WTC11 (cell line): ENCODE data around the gene MACROD2. TPM values are rescaled to one million over a fixed set of nuclear protein-coding genes. Genes with fewer than 3 reads are reported as not detected.

Experiments
- ATAC-seq: fragments of 200-7000 bp; cut with Tn5 transposase; 2 replicates; pipeline ENCODE4 v1.10.0; 2021; ENCODE audit warnings: mild to moderate bottlenecking, moderate library complexity
- CTCF ChIA-PET: fragments of 300-600 bp; sonication (Branson Sonifier 250); formaldehyde crosslinking; loops from one replicate; lab custom pipeline; 2021; ENCODE audit warnings: antibody characterized with exemption; lab: Charles Lee
- POLR2A ChIA-PET: fragments of 350-600 bp; sonication (Branson Sonifier 250); formaldehyde crosslinking; loops from one replicate; lab custom pipeline; 2021; ENCODE audit warnings: antibody characterized with exemption; lab: Charles Lee
- DNase-seq: peaks from one replicate; pipeline ENCODE4 v3.0.0; 2021; ENCODE audit warnings: low spot score
- H3K27ac Mint-ChIP-seq: 2 replicates; pipeline ENCODE4 v1.8.0; 2021; ENCODE audit warnings: mixed read lengths
- H3K27me3 Mint-ChIP-seq: 2 replicates; pipeline ENCODE4 v1.8.0; 2021; ENCODE audit warnings: low read depth, mild to moderate bottlenecking, moderate library complexity, mixed read lengths
- H3K36me3 Mint-ChIP-seq: 2 replicates; pipeline ENCODE4 v1.8.0; 2021; ENCODE audit warnings: mixed read lengths
- H3K4me1 Mint-ChIP-seq: 2 replicates; pipeline ENCODE4 v1.8.0; 2022; ENCODE audit warnings: mixed read lengths
- H3K4me3 Mint-ChIP-seq: 2 replicates; pipeline ENCODE4 v1.8.0; 2021; ENCODE audit warnings: mild to moderate bottlenecking, moderate library complexity, mixed read lengths
- H3K9me3 Mint-ChIP-seq: 2 replicates; pipeline ENCODE4 v1.8.0; 2021; ENCODE audit warnings: mixed read lengths
- ATF1 ChIP-seq: sonication (generic); formaldehyde crosslinking; IDR thresholded peaks from 2 replicates; pipeline ENCODE4 v1.8.1; 2023; ENCODE audit warnings: mild to moderate bottlenecking, moderate library complexity, missing genetic modification reagents
- CBFB ChIP-seq: sonication (generic); formaldehyde crosslinking; IDR thresholded peaks from 2 replicates; pipeline ENCODE4 v1.8.1; 2022; ENCODE audit warnings: mild to moderate bottlenecking, low read depth, missing genetic modification reagents
- CREM ChIP-seq: sonication (generic); formaldehyde crosslinking; IDR thresholded peaks from 2 replicates; pipeline ENCODE4 v1.8.1; 2022; ENCODE audit warnings: mild to moderate bottlenecking, missing genetic modification reagents, moderate library complexity
- E2F1 ChIP-seq: sonication (generic); formaldehyde crosslinking; IDR thresholded peaks from 2 replicates; pipeline ENCODE4 v1.8.0; 2022; ENCODE audit warnings: mild to moderate bottlenecking, missing genetic modification reagents
- ESRRA ChIP-seq: sonication (generic); formaldehyde crosslinking; IDR thresholded peaks from 2 replicates; pipeline ENCODE4 v1.8.1; 2022; ENCODE audit warnings: mild to moderate bottlenecking, missing genetic modification reagents, borderline replicate concordance
- FOXJ3 ChIP-seq: sonication (generic); formaldehyde crosslinking; IDR thresholded peaks from 2 replicates; pipeline ENCODE4 v1.9.0; 2021; ENCODE audit warnings: missing genetic modification reagents, mild to moderate bottlenecking, borderline replicate concordance
- FOXP1 ChIP-seq: sonication (generic); formaldehyde crosslinking; IDR thresholded peaks from 2 replicates; pipeline ENCODE4 v1.8.0; 2022; ENCODE audit warnings: missing genetic modification reagents, mild to moderate bottlenecking, moderate library complexity, borderline replicate concordance
- GABPB1 ChIP-seq: sonication (generic); formaldehyde crosslinking; IDR thresholded peaks from 2 replicates; pipeline ENCODE4 v1.8.1; 2023; ENCODE audit warnings: mild to moderate bottlenecking, missing genetic modification reagents
- GTF2I ChIP-seq: fragments of 250-450 bp; sonication (Bioruptor Pico); conservative IDR thresholded peaks from 2 replicates; pipeline ENCODE4 v1.4.0; 2021; ENCODE audit warnings: mild to moderate bottlenecking
- HMGXB4 ChIP-seq: sonication (generic); formaldehyde crosslinking; IDR thresholded peaks from 2 replicates; pipeline ENCODE4 v1.8.1; 2023; ENCODE audit warnings: mild to moderate bottlenecking, moderate library complexity, missing genetic modification reagents
- MYBL2 ChIP-seq: sonication (generic); formaldehyde crosslinking; IDR thresholded peaks from 2 replicates; pipeline ENCODE4 v1.8.1; 2023; ENCODE audit warnings: mild to moderate bottlenecking, moderate library complexity, missing genetic modification reagents
- NFATC4 ChIP-seq: fragments of 250-450 bp; sonication (Bioruptor Pico); IDR thresholded peaks from 2 replicates; pipeline ENCODE4 v1.9.0; 2021; ENCODE audit warnings: mild to moderate bottlenecking
- NFYB ChIP-seq: sonication (generic); formaldehyde crosslinking; conservative IDR thresholded peaks from 2 replicates; pipeline ENCODE4 v1.8.0; 2022; ENCODE audit warnings: low read depth, missing genetic modification reagents
- SMAD3 ChIP-seq: sonication (generic); formaldehyde crosslinking; IDR thresholded peaks from 2 replicates; pipeline ENCODE4 v1.8.0; 2022; ENCODE audit warnings: missing genetic modification reagents, mild to moderate bottlenecking, borderline replicate concordance
- SMAD4 ChIP-seq: sonication (generic); formaldehyde crosslinking; IDR thresholded peaks from 2 replicates; pipeline ENCODE4 v1.8.0; 2022; ENCODE audit warnings: mild to moderate bottlenecking, missing genetic modification reagents
- SOX15 ChIP-seq: fragments of 250-450 bp; sonication (Bioruptor Pico); IDR thresholded peaks from 2 replicates; pipeline ENCODE4 v1.9.0; 2021; ENCODE audit warnings: mild to moderate bottlenecking
- ZBTB21 ChIP-seq: sonication (generic); formaldehyde crosslinking; IDR thresholded peaks from 2 replicates; pipeline ENCODE4 v1.8.1; 2023; ENCODE audit warnings: mild to moderate bottlenecking, missing genetic modification reagents, borderline replicate concordance
- ZNF138 ChIP-seq: sonication (generic); formaldehyde crosslinking; conservative IDR thresholded peaks from 2 replicates; pipeline ENCODE4 v1.8.1; 2022; ENCODE audit warnings: mild to moderate bottlenecking, moderate library complexity, missing genetic modification reagents
- ZNF263 ChIP-seq: sonication (generic); formaldehyde crosslinking; IDR thresholded peaks from 2 replicates; pipeline ENCODE4 v1.8.1; 2022; ENCODE audit warnings: low read depth, mild to moderate bottlenecking, moderate library complexity, missing genetic modification reagents
- ZSCAN18 ChIP-seq: fragments of 250-450 bp; sonication (Bioruptor Pico); IDR thresholded peaks from 2 replicates; pipeline ENCODE4 v2.1.2; 2022; ENCODE audit warnings: mild to moderate bottlenecking, moderate library complexity
- total RNA-seq: library from RNA; stranded (reverse); gene quantifications from 3 replicates; pipeline ENCODE4 v1.2.3, GENCODE V29; 2021
- TF ChIP-seq, protein P1 (sequence below): sonication (generic); formaldehyde crosslinking; IDR thresholded peaks from 2 replicates; pipeline ENCODE4 v1.8.0; 2022; ENCODE audit warnings: mild to moderate bottlenecking, missing genetic modification reagents
- TF ChIP-seq, protein P2 (sequence below): fragments of 250-450 bp; sonication (Bioruptor Pico); IDR thresholded peaks from 2 replicates; pipeline ENCODE4 v1.9.0; 2021; ENCODE audit warnings: mild to moderate bottlenecking

MACROD2 gene
- total RNA-seq, 1 experiment from 2014 or later, result 4.1 TPM

DNA sequence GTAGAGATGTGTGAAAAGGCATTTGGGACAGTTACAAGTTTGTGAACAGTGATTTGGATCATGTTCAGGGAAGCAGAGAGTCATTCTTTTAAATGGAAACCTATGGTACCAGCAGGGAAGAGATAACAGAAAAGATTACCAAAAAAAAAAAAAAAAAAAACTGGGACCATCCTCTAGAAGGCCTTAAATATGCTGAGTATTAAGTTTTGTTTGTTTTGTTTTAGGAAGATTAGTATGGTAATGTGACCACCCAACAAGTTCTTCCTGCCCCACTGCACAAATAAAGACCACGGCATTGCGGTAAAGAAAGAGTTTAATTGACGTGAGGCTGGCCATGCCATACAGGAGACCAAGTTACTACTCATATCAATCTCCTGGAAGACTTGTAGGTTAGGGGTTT is 1631.8 kb downstream of the MACROD2 start (continued):
- TF ChIP-seq, protein P1, sequence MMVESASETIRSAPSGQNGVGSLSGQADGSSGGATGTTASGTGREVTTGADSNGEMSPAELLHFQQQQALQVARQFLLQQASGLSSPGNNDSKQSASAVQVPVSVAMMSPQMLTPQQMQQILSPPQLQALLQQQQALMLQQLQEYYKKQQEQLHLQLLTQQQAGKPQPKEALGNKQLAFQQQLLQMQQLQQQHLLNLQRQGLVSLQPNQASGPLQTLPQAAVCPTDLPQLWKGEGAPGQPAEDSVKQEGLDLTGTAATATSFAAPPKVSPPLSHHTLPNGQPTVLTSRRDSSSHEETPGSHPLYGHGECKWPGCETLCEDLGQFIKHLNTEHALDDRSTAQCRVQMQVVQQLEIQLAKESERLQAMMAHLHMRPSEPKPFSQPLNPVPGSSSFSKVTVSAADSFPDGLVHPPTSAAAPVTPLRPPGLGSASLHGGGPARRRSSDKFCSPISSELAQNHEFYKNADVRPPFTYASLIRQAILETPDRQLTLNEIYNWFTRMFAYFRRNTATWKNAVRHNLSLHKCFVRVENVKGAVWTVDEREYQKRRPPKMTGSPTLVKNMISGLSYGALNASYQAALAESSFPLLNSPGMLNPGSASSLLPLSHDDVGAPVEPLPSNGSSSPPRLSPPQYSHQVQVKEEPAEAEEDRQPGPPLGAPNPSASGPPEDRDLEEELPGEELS, result no peak
- no peak for TF ChIP-seq ESRRA (CRISPR knock-in tag)
- TF ChIP-seq, all 79 proteins: peak for 0

- Mint-ChIP-seq H3K9me3 (peaks cover under 1% of the 10 kb centered on the region), H3K27me3 (no peaks in the 10 kb centered on the region), H3K27ac (peak overlapping the region; percentile 94), H3K4me1 (peaks cover 61% of the 10 kb centered on the region), H3K36me3 (no peaks in the 10 kb centered on the region), H3K4me3 (peak overlapping the region; percentile 23)
- ATAC-seq (peak; percentile 92), DNase-seq (peak; percentile 39)
- ChIA-PET CTCF (interaction anchor here (1.2 to 2.9 kb wide), 4 partner anchors 9 to 136 kb away, joined by 4 to 8 read pairs (median 4); no protein-coding TSS in a partner anchor), POLR2A (interaction anchor here (0.9 kb wide), 1 partner anchor 10 kb away, joined by 3 read pairs; no protein-coding TSS in a partner anchor)
- no peak for TF ChIP-seq ESRRA (CRISPR knock-in tag)
- TF ChIP-seq SOX15 (CRISPR knock-in tag), result no peak
- TF ChIP-seq HMGXB4, result no peak
- TF ChIP-seq SMAD3 (CRISPR knock-in tag), result no peak
- no peak for TF ChIP-seq ZBTB21 (CRISPR knock-in tag)
- TF ChIP-seq GABPB1 (CRISPR knock-in tag), result no peak
- no peak for TF ChIP-seq ZNF138 (CRISPR knock-in tag)
Observed at GRCh38 chr20:15627501-15627903, 1632.2 kb downstream of the MACROD2 start.

- POLR2A ChIA-PET, result no interaction called here
Observed at GRCh38 chr20:15628851-15629353, 1633.6 kb downstream of the MACROD2 start.

More at GRCh38 chr20:15628851-15629353, 1633.6 kb downstream of the MACROD2 start:
- Mint-ChIP-seq H3K36me3 (no peaks in the 10 kb centered on the region), H3K4me3 (no peak overlapping the region), H3K9me3 (peaks cover under 1% of the 10 kb centered on the region), H3K4me1 (peaks cover 62% of the 10 kb centered on the region), H3K27me3 (no peaks in the 10 kb centered on the region), H3K27ac (no peak overlapping the region)
- TF ChIP-seq SMAD4 (CRISPR knock-in tag) (no peak), CREM (CRISPR knock-in tag) (no peak), ZNF263 (CRISPR knock-in tag) (no peak), HMGXB4 (no peak), ZNF138 (CRISPR knock-in tag) (no peak), ESRRA (CRISPR knock-in tag) (no peak), NFATC4 (CRISPR knock-in tag) (no peak), ZSCAN18 (CRISPR knock-in tag) (no peak), E2F1 (CRISPR knock-in tag) (no peak), FOXJ3 (CRISPR knock-in tag) (no peak), CBFB (no peak), MYBL2 (CRISPR knock-in tag) (no peak), GTF2I (CRISPR knock-in tag) (no peak), ATF1 (CRISPR knock-in tag) (no peak), FOXP1 (CRISPR knock-in tag) (no peak), NFYB (CRISPR knock-in tag) (no peak)
- TF ChIP-seq, protein P2, sequence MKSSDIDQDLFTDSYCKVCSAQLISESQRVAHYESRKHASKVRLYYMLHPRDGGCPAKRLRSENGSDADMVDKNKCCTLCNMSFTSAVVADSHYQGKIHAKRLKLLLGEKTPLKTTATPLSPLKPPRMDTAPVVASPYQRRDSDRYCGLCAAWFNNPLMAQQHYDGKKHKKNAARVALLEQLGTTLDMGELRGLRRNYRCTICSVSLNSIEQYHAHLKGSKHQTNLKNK (CRISPR knock-in tag), result no peak
- DNase-seq (no peak), ATAC-seq (no peak)
- CTCF ChIA-PET, result interaction anchor here (1.3 to 2.9 kb wide), 2 partner anchors 9 to 25 kb away, joined by 5 to 8 read pairs; no protein-coding TSS in a partner anchor
